ENCODE data around the gene ZNF785.

DNA sequence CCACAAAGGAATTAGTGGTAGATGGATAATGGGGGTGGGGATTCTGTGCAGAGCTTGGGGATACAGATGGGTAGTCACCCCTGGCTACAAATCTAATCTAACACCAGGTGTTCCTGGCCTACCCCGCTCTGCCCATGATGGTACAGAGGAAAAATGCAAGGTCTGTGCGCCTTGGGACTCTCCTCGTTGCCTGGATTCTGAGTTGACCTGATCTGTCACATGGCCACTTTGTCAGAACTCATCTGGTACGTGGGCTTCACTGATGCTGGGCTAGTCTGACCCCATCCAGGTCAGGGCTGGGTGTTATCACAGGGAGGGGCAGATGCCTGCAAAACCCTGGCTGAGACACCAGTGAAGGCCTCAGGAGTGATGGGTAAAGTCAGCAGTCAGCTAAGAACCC, 32.5 kb downstream of the ZNF785 start:
- TF ChIP-seq, protein P1, sequence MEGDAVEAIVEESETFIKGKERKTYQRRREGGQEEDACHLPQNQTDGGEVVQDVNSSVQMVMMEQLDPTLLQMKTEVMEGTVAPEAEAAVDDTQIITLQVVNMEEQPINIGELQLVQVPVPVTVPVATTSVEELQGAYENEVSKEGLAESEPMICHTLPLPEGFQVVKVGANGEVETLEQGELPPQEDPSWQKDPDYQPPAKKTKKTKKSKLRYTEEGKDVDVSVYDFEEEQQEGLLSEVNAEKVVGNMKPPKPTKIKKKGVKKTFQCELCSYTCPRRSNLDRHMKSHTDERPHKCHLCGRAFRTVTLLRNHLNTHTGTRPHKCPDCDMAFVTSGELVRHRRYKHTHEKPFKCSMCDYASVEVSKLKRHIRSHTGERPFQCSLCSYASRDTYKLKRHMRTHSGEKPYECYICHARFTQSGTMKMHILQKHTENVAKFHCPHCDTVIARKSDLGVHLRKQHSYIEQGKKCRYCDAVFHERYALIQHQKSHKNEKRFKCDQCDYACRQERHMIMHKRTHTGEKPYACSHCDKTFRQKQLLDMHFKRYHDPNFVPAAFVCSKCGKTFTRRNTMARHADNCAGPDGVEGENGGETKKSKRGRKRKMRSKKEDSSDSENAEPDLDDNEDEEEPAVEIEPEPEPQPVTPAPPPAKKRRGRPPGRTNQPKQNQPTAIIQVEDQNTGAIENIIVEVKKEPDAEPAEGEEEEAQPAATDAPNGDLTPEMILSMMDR (IDR thresholded peaks at IDR 0.05) = no peak
- TF ChIP-seq POLR2A (IDR thresholded peaks at IDR 0.05) (no peak), EP300 (IDR thresholded peaks at IDR 0.05) (no peak)
